Esophagus mucosa (tissue), 1 donor: Measurements from ENCODE around the gene DERL3. TPM values are rescaled to one million over a fixed set of nuclear protein-coding genes. Genes with fewer than 3 reads are reported as not detected.

Experiments
- ATAC-seq: fragments of 200-7000 bp; cut with Tn5 transposase; one replicate; pipeline ENCODE4 v1.9.1; 2020
- total RNA-seq: library from RNA; stranded (reverse); gene quantifications from one replicate; pipeline ENCODE4 v1.2.4, GENCODE V29; 2023
- donor health status: DM: yes; HTN: yes; CAD: no.

DERL3 gene
- total RNA-seq, 1 donor from 2014 or later: 1.5 TPM

DNA sequence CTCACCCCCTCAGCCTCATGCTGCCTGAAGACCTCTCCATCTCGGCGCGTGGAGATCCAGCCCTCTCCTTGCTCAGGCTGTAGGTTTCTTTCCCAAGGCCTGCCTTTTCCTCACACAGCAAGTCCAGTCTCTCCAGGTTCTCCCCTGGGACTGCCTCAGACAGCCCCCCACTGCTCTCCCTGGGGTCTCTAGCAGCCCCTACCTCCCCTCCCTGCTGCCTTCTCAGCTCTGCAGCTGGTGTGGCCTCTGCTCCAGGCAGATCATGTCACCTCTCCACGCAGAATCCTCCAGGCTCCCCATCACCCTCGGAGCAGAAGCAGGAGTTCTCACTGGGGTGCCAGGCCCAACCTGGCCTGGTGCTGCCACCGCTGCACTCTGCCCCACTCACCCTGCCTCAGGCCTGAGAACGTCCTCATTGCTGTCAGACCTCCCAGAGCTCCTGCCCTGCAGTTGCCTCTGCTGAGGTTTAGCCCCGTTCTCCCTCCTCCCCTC, 36.9 kb downstream of the DERL3 start:
- ATAC-seq: no peak

DNA sequence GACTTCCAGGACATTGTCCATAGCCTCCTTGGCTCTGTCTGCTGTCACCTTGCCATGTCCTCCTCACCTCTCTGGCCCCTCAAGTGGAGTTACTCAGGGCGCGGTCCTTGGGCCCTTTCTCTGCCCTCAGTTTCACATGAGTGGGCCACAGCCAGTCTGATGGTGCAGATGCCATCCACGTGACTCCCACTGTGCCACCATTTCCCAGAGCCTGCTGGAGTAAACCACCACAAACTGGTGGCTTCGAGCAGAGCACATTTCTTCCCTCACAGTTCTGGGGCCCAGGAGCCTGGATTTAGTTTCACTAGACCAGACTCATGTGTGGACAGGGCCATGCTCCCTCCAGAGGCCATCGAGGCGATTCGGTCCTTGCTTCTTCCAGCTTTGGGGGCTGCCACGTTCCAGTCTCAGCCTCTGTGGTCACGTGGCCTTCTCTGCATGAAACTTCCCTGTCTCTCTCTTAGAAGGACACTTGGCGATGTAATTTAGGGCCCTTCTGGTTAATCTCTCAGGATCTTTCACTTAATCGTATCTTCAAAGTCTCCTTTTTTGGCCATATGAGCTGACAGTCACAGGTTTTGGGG, 37.5 kb downstream of the DERL3 start:
- no peak for ATAC-seq

DNA sequence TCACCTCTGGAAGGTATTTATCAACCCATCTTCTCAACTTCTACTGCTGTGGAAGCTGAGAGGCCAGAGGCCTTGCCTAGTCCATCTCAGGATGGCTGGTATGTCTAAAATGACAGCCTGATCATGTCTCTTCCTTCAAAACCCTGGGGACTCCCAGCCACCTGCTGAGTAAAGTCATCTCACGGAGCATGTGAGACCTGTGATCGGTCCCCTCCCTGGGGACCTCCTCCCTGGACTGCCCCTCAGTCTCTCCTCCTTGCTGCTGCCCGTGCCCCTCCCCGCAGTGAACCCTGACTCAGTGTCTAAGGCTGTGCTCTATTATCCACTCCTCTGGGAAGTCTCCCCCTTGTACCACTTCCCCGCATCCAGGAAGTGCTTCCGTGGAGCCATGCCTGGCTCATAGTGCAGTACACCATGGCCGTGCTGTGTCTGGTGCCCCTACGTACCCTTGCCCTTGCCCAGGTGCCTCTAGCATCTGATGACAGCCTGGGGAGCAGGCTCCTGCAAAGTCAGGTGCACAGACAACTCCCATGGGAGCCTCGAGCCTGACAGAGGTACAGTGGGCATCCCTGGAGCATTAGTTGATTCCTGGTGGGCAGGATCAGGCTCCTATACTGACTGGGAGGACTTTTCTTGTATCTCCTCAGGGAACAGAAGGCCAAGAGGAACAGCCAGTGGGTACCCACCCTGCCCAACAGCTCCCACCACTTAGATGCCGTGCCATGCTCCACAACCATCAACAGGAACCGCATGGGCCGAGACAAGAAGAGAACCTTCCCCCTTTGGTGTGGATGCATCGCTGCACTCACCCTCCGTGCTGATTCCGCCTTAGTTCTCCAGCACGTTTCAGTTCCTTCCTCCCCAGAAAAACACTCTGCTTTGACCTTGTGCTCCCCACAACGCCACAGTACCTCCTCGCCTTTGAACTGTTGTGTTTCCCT, 38.2 kb downstream of the DERL3 start:
- ATAC-seq: peak; percentile 24

DNA sequence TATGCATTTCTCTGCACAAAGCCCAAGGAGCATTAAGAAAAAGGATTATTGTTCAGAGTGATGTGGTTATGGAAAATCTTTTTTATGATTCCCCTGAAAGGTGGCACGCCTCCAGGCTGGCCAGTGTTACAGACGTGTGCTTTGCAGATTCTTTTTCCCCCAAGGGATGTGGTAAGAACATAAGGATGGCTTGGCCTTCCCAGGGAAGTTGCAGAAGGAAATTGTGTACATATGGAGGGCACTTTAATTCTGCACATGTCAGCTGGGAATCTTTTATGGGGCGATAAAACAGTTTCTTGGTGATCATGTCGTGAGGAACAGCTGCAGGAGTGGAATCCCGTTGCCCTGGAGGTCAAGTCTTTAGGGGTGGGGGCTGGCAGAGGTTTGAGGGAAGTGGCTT, 42.3 kb downstream of the DERL3 start:
- no peak for ATAC-seq

DNA sequence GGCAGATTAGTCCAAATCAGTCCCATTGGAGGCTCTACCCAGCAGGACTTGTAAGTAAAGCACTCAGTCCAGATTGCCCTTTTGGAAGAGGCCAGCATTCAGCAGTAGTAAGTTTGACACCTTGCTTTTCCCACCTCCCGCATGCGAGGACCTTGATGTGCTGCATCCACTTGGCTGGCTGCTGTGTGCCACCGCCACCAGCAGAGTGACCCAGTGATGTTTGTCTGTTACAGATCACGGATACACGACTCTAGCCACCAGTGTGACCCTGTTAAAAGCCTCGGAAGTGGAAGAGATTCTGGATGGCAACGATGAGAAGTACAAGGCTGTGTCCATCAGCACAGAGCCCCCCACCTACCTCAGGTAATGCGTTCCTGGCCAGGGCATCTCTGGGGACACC, 45.5 kb downstream of the DERL3 start:
- ATAC-seq: no peak

DNA sequence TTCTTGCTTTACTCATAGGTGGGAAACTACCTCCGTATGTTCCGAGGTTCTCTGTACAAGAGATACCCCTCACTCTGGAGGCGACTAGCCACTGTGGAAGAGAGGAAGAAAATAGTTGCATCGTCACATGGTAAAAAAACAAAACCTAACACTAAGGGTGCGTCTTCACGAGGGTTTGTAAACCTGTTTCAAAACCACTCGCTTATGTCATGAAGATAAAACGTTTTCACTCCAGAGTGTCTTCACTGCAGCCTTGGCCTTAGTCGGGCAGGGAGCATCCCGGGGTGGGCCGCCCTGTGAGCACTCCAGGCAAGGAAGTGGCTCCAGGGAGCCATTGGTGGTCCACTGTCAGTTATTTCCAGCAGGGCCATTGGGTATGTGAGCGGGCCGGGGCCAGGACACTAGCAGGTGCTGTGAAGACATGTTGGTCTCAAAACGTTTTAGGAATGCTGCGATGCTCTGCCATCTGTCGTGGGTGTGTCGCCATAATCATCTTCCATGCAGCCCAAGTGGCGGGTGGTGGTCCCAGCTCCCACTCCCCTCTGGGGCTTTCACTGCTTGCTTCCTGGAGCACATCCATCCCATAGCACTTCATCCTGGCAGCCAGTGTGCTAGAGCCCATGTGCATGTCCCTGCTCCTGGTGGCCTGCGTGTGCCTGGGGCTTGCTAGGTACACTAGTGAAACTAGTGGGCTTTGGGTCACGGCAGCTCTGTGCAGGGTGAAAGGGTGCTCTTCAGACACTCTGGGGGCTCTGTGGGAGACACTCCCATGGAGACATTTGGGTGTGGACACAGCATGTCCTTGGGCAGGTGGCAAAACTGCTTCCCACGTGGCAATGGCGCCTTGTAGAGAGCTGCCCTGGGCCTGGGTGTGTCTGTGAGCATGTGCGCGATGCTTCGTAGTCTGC, 46.8 kb downstream of the DERL3 start:
- ATAC-seq: peak; percentile 24

DNA sequence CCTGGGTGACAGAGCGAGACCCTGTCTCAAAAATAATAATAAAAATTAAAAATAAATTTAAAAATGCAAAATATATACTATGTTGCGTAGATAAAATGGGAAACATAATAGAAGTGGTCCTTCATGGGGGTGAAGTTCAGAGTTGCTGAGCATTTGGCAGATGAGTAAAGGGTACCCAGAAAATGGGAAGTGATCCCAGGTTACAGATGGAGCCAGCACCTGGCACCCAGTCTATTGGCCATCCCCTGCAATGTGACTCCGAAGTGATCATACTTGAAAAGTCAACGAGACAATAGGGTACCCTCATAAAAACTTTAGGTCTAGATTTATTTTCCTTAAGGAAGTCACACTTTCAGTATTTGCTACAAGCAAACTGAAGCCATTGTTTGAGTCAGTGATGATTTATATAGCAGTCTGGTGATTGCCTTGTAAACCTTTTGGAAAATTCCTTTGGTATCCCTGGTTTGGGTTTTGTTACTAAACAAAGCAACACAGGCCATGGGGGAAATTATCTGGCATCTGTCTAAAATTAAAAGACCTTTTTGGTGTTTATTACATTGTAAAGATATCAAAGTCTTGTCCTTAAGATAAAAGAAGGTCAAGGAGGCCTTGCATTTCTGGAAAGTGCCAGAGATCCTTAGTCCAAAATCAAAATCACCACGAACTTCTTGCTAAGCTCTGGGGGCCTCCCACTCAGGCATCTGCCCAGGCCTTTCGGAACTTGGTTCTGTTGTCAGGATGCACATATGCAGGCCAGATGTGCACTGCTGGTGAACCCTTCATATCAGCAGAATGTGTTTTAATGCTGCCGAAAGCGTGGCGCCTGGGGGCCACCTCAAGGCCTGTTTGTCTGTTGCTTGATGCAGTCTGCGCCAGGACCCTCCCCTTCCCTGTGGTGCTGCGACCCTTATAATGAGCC, 47.7 kb downstream of the DERL3 start:
- no peak for ATAC-seq

DNA sequence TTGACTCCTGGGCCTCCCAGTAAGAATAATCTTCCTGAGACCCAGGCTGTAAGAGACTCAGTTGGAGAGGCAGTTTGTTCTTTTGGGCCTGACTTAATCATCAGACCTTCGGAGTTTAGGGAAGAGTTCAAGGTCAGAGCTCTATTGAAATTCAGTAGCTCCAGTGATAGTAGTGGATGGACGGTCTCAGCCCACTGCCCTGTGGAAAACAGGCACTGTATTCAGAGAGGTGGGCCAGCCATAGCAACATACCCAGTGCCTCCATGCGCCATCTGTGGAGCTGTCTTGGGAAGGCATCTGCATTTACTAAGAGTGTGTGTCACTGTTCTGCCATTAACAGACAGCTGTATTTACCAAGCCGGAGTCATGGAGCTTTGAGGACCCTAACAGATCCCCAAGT, 49.2 kb downstream of the DERL3 start:
- ATAC-seq: no peak

DNA sequence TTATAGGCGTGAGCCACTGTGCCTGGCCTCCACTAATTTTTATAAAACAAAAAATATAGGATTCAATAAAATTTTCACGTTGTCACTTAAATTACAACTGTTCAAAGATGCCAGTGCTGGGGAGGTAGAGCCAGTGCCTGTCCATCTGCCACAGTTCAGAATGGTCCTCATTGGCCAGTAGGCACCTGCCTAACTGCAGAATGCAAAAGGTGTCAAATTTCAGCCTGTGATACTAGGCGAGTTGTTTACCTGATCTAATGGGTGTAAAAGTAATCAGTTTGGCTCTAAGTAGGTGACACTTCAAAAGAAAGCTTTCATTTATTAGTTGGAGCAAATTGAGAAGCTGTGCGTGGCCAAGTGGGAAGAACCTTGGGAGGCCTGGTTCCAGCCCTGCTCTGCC, 49.7 kb downstream of the DERL3 start:
- no peak for ATAC-seq

DNA sequence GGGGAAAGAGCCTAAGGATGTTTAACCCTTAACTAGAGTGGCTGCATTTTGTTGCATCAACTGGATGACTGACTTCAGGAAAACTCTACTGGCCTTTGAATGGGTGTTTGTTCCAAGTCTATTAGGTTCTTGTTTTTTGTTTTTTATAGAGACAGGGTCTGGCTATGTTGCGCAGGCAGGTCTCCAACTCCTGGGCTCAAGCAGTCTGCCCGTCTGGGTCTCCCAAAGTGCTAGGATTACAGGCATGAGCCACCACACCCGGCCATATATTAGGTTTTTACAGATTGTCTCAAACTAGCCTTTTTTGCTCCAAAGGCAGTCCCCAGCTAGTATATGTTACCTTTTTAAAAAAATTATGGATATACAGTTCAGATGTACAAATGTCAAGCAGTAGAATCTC, 50.9 kb downstream of the DERL3 start:
- ATAC-seq: no peak

DNA sequence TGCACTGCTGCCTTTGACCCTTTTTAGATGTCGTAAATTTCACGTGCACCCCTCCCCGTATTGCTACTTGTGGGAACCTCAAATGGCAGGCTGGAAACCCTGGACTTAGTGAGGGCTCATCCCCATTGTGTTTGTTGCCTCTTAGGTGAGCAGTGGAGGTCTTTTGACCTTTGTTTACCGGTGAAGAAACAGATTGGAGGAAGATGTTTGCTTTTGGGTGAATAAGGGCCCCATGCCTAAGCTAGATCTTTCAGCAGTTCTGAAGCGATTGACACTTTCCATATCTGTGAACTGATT, 51.3 kb downstream of the DERL3 start:
- no peak for ATAC-seq

DNA sequence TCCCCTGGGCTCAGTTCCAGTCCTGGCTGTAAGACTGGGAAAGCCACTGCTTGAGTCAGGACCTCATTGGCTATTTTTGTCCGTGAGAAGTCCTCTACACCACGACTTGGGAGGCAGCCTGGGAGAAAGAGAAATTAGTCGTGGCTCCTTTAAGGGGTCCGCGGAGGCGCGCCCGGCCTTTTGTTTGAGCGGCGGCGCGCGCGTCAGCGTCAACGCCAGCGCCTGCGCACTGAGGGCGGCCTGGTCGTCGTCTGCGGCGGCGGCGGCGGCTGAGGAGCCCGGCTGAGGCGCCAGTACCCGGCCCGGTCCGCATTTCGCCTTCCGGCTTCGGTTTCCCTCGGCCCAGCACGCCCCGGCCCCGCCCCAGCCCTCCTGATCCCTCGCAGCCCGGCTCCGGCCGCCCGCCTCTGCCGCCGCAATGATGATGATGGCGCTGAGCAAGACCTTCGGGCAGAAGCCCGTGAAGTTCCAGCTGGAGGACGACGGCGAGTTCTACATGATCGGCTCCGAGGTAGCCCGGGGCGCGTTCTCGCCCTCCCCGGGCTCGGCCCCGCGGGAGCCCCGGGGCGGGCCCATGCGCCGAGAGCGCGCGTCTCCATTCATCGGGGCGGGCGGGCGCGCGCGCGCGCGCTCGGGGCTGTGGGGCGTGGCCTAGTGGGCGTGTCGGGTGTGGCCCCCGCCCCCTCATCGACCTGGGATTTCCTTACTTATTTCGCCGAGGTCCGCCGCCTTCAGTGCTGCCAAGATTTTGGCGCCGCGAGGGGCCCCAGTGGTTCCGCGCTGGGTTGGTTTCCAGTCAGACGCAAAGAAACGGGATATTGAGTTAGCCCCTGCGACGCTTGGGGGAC, 51.8 kb downstream of the DERL3 start, which contains the start of gene SMARCB1:
SMARCB1 (plus strand) TSS at position 215 of the 848 bp plus-strand sequence; CDS start at position 419, 204 bp downstream.
- ATAC-seq: peak; percentile 97

DNA sequence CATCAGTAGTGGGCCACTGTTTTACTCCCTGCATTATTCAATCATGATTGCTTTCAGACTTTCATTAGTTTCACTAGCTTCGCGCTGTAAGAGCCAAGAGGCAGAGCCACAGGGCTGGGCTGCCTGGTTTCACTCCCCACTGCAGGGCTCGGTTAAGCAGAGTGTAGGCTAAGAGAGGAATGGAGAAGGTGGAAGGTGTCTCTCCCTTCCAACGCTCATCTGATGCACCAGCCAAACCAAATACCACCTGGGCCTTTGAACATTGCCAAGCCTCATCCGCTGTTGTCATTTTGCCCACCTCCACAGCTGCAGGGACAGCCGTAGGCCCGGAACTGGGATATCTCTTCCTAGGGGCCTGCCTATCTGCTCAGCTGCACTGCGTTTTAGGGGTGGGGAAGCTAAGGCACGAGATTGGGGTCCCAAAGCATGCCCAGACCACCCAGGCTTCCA, 52.5 kb downstream of the DERL3 start:
- no peak for ATAC-seq

Other genes starting within 250 kb of the DERL3 start
- 0.32 TPM for gene DRICH1, start 206.7 kb downstream of the DERL3 start, total RNA-seq
- gene RGL4, start 148.0 kb downstream of the DERL3 start, total RNA-seq: not detected
- 1.4 TPM for gene ZNF70, start 87.9 kb downstream of the DERL3 start, total RNA-seq
- 0.84 TPM for gene VPREB3, start 84.6 kb downstream of the DERL3 start, total RNA-seq
- not detected for gene C22orf15, start 76.0 kb downstream of the DERL3 start, total RNA-seq
- gene CHCHD10, start 71.0 kb downstream of the DERL3 start, total RNA-seq: 124 TPM
- gene MMP11, start 66.2 kb downstream of the DERL3 start, total RNA-seq: 1.7 TPM
- gene SMARCB1, start 52.0 kb downstream of the DERL3 start, total RNA-seq: 60.3 TPM
- gene SLC2A11, start 18.9 kb upstream of the DERL3 start, total RNA-seq: 1.2 TPM
- gene MIF, start 55.4 kb upstream of the DERL3 start, total RNA-seq: 956 TPM
- gene GSTT2B, start 122.2 kb upstream of the DERL3 start, total RNA-seq: 6.5 TPM
- 1.7 TPM for gene DDTL, start 127.9 kb upstream of the DERL3 start, total RNA-seq
- gene DDT, start 135.4 kb upstream of the DERL3 start, total RNA-seq: 165 TPM
- gene GSTT2, start 141.1 kb upstream of the DERL3 start, total RNA-seq: 1.1 TPM
- gene GSTT4, start 166.4 kb upstream of the DERL3 start, total RNA-seq: not detected
- gene CABIN1, start 172.3 kb upstream of the DERL3 start, total RNA-seq: 25.3 TPM